GM18868 (cell line): ENCODE results near the gene CYP24A1.

Experiments
- ATAC-seq: cut with Tn5 transposase; IDR thresholded peaks from one replicate; pipeline ENCODE4 v1.9.1; 2021; ENCODE audit warnings: mild to moderate bottlenecking, moderate library complexity; ENCODE audit not compliant: unreplicated experiment

CYP24A1 gene

DNA sequence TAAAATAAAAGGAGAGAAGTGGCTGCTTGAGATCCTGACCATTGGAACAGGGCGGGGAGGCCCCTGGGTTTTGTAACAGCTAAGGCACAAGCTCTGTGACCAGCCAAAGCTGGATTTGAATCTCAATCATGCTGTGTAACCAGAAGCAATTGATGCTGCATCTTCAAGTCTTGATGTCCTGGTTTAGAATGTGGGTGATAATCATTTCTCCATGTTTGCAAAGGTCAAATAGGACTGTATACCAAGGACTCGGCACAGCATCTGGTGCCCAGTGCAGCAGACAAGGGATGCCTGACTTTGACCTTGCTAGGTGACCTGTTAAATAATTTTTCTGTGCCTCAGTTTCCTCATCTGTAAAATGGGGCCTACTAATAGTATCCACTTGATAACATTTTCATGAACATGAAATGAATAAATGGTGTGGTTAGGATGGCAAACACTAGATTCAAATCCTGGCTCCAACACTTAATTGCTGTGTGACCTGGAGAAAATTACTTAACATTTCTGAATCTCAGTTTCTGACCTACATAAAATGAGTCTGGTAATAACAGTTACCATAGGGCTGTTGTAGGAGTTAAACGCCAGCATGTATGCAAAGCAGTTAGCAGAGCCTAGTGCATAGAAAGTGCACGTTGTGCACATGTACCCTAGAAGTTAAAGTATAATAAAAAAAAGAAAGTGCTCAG, 57.1 kb downstream of the CYP24A1 start:
- no peak for ATAC-seq

DNA sequence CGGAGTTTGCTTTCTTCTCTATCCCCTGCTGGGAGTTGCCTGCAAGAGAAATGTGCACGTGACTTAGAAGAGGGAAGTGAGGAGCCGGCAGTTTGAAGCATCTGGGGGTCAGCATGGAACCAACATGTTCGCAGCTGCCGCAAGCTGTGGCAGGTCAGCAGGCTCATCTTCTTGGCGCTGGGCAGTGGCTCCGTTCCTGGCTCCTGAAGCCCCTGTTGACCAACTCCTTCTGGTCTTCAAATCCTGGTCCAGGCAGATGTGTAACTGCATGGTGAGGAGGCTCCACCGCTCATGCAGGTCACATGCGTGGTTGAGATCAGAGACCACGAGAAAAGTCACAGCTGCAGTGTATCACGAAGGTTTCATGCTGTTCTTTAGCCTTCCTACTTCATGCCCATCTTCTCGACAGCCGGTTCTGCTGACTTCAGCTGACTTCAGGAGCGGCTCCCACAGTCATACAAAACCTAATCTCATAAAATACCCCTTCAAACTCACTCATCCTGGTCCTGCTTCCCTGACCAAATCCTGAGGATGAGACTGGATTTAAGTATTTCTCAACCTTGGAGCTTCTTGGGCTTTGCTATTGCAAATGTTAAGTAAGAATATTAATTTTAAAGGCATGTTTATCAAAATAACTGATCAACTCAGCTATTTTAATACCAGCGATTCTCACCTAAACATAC, 58.5 kb downstream of the CYP24A1 start:
- no peak for ATAC-seq

GRCh38 chr20:54114109-54114508, 59.7 kb downstream of the CYP24A1 start:
- ATAC-seq = no peak

- ATAC-seq = no peak
These were observed 60.2 kb downstream of the CYP24A1 start for GRCh38 chr20:54113566-54113965.

- ATAC-seq = no peak
These were observed 61.4 kb downstream of the CYP24A1 start for GRCh38 chr20:54112221-54112884.

DNA sequence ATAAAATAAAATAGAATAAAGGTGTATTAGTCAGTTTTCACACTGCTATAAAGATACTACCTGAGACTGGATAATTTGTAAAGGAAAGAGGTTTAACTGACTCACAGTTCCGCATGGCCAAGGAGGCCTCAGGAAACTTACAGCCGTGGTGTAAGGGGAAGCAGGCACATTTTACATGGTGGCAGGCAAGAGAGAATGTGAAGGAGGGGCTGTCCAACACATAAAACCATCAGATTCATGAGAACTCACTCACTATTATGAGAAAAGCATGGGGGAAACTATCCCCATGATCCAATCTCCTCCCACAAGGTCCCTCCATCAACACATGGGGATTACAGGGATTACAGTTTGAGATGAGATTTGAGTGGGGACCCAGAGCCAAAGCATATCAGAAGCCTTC, 62.3 kb downstream of the CYP24A1 start:
- ATAC-seq = no peak

DNA sequence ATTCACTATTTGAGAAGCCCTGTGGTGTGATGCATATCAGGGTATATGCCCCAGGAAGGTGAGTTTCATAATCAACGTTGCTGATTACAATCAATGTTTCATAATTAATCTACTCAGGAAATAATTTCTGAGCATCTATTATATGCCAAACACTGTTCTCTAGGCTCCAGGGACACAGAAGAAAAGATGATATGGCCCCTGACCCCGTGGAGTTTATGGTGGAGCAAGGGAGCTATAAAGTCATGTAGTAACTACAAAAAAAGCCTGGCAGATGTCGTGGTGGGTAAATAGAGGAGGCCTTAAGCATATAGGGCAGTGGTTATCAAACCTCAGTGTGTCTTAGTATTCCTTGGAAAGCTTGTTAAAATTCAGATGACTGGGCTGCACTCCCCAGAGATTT, 63.3 kb downstream of the CYP24A1 start:
- no peak for ATAC-seq

- no peak for ATAC-seq
These were observed 63.7 kb downstream of the CYP24A1 start for GRCh38 chr20:54110041-54110440.

DNA sequence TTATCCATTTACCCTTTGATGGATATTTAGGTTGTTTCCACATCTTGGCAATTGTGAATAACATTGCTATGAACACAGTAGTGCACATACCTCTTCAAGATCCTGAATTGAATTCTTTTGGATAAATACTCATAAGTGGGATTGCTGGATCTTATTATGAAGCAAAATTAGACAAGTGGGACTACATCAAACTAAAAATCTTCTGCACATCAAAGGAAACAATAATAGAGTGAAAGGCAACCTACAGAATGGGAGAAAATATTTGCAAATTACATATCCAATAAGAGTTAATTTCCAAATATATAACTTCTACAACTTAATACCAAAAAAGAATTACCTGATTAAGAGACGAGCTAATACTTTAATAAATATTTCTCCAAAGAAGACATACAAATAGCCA, 65.0 kb downstream of the CYP24A1 start:
- no peak for ATAC-seq

- ATAC-seq = no peak
These were observed 65.5 kb downstream of the CYP24A1 start for GRCh38 chr20:54108326-54108642.

- ATAC-seq = no peak
These were observed 66.0 kb downstream of the CYP24A1 start for GRCh38 chr20:54107600-54108325.

GRCh38 chr20:54107181-54107580, 66.6 kb downstream of the CYP24A1 start:
- no peak for ATAC-seq

- ATAC-seq = no peak
These were observed 67.6 kb downstream of the CYP24A1 start for GRCh38 chr20:54106162-54106561.

DNA sequence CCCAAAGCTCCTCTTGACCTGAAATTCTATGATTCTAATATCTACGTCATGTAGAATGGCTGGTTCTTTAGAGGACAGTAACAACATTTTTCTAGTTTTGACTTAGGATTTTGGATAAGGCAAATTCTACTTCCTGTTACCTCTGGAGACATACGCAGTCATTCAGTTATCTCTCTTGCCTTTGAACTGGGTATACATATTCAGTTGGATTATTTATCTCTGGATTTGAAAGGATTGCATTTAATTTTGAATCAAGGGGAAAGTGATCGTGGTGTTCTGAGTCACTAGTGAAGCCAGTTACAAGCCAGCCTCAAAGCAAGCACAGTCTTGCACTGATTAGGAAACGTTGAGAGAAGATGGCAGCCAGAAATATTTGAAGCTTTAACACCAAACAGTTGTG, 68.1 kb downstream of the CYP24A1 start:
- no peak for ATAC-seq

DNA sequence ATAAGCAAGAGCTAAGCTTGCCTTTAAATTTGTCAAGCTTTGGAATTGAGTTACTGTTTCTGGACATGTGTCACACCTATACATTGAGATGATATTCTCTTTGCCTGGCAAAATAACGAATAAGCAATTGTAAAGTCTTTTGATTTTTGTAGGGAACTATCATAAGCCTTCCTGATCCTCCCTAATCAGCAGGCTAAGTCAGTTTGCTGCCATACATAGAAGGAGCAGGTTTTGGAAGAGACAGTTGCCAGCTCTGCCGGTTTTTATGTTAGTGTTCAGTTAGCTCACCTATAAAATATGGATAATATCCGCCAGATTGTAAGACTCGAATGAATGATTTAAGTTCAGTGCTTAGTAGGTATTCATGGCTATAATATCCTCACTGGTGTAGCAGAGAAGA, 69.0 kb downstream of the CYP24A1 start:
- ATAC-seq = no peak

DNA sequence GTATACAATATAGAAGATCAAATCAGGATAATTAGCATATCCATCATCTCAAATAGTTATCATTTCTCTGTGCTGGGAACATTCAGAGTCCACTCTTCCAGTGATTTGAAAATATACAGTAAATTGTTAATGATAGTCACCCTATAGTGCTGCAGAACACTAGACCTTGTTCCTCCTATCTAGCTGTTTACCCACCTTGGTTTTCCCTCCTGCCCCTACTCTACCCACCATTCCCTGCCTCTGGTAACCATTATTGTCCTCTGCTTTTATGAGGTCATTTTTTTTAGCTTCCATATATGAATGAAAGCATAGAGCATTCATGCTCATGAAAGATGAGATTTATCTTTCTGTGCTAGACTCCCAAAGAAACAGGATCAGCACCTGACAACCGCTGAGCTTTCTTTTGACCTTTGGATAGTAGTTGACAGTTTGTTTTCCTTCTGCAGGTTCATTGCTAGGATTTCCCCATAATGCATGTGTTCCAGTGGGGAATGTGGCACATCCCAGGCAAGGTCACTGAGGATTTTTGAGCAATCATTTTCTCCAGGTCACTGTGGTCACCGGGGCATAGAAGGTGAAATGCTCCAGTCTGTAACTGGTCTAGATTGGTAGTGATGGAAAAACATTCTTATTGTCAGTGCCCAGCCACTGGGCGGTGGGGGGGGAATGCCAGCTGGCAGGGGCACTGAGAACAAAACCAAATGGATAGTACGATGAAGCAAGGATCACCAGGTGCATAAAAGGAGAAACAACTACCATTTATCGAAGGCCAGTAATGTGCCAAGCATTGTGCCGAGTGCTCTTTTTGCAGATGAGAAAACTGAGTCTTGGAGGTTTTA, 69.8 kb downstream of the CYP24A1 start:
- no peak for ATAC-seq
